ENCODE results near the gene HSD17B8. TPM values are rescaled to one million over a fixed set of nuclear protein-coding genes. Genes with fewer than 3 reads are reported as not detected.

The HSD17B8 gene
- polyA plus RNA-seq, 2 of the 4 experiments (the other 2 are of a cell fraction): 9.5 to 16.5 TPM

GRCh38 chr6:33236852-33237251, 32.4 kb downstream of the HSD17B8 start:
- POLR2A ChIA-PET: no interaction called here
- no peak for ATAC-seq
- no peak overlapping the region for H3K4me3 ChIP-seq
- DNase-seq (ENCODE audit: low read depth in 1 of 2, low spot score in 1 of 2): no peak
- no peaks in the 10 kb centered on the region for H3K4me1 ChIP-seq
- H3K4me2 ChIP-seq: no peak overlapping the region
- no peak for FAIRE-seq
- 65% methylated on average over 6 of the region's 6 CpGs for WGBS (ENCODE audit: missing lambda C conversion rate)
- H3K9me3 ChIP-seq: no peaks in the 10 kb centered on the region
- no peak overlapping the region for H3K27ac ChIP-seq
- no peak for TF ChIP-seq CBX8 (IDR thresholded peaks at IDR 0.05)
- TF ChIP-seq JUNB (IDR thresholded peaks at IDR 0.05): no peak
- no peak for TF ChIP-seq ESRRA (IDR thresholded peaks at IDR 0.05; ENCODE audit: borderline replicate concordance, low read length)
- TF ChIP-seq BCL3 (IDR thresholded peaks at IDR 0.05): no peak
- no peak for TF ChIP-seq SMC3 (IDR thresholded peaks at IDR 0.05)
- TF ChIP-seq, protein P1, sequence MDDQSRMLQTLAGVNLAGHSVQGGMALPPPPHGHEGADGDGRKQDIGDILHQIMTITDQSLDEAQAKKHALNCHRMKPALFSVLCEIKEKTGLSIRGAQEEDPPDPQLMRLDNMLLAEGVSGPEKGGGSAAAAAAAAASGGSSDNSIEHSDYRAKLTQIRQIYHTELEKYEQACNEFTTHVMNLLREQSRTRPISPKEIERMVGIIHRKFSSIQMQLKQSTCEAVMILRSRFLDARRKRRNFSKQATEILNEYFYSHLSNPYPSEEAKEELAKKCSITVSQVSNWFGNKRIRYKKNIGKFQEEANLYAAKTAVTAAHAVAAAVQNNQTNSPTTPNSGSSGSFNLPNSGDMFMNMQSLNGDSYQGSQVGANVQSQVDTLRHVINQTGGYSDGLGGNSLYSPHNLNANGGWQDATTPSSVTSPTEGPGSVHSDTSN (IDR thresholded peaks at IDR 0.05): no peak
- no peak for TF ChIP-seq PHF8 (IDR thresholded peaks at IDR 0.05; ENCODE audit: borderline replicate concordance, low read depth)
- TF ChIP-seq, protein P2, sequence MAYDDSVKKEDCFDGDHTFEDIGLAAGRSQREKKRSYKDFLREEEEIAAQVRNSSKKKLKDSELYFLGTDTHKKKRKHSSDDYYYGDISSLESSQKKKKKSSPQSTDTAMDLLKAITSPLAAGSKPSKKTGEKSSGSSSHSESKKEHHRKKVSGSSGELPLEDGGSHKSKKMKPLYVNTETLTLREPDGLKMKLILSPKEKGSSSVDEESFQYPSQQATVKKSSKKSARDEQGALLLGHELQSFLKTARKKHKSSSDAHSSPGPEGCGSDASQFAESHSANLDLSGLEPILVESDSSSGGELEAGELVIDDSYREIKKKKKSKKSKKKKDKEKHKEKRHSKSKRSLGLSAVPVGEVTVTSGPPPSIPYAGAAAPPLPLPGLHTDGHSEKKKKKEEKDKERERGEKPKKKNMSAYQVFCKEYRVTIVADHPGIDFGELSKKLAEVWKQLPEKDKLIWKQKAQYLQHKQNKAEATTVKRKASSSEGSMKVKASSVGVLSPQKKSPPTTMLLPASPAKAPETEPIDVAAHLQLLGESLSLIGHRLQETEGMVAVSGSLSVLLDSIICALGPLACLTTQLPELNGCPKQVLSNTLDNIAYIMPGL (CRISPR knock-in tag; IDR thresholded peaks at IDR 0.05; ENCODE audit: borderline replicate concordance): no peak
- TF ChIP-seq, protein P3, sequence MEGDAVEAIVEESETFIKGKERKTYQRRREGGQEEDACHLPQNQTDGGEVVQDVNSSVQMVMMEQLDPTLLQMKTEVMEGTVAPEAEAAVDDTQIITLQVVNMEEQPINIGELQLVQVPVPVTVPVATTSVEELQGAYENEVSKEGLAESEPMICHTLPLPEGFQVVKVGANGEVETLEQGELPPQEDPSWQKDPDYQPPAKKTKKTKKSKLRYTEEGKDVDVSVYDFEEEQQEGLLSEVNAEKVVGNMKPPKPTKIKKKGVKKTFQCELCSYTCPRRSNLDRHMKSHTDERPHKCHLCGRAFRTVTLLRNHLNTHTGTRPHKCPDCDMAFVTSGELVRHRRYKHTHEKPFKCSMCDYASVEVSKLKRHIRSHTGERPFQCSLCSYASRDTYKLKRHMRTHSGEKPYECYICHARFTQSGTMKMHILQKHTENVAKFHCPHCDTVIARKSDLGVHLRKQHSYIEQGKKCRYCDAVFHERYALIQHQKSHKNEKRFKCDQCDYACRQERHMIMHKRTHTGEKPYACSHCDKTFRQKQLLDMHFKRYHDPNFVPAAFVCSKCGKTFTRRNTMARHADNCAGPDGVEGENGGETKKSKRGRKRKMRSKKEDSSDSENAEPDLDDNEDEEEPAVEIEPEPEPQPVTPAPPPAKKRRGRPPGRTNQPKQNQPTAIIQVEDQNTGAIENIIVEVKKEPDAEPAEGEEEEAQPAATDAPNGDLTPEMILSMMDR (IDR thresholded peaks at IDR 0.05): no peak
- TF ChIP-seq CHD4 (IDR thresholded peaks at IDR 0.05; ENCODE audit: borderline replicate concordance): no peak
- no peak for TF ChIP-seq ZFP36 (IDR thresholded peaks at IDR 0.05; ENCODE audit: borderline replicate concordance, partially characterized antibody)
- TF ChIP-seq HOXA7 (CRISPR knock-in tag; IDR thresholded peaks at IDR 0.05): no peak
- no peak for TF ChIP-seq MYC (IDR thresholded peaks at IDR 0.05; ENCODE audit: borderline replicate concordance, low read length)
- no peak for TF ChIP-seq ATOH8 (CRISPR knock-in tag; IDR thresholded peaks at IDR 0.05; ENCODE audit: low read depth)
- TF ChIP-seq RARB (CRISPR knock-in tag; IDR thresholded peaks at IDR 0.05): no peak
- TF ChIP-seq RAD21 (conservative IDR thresholded peaks at IDR 0.05 in 1 of 2, IDR thresholded peaks at IDR 0.05 in 1 of 2): no peak
- no peak for TF ChIP-seq BHLHE40 (IDR thresholded peaks at IDR 0.05; ENCODE audit: low read depth, low read length)
- no peak for TF ChIP-seq TFCP2L1 (CRISPR knock-in tag; IDR thresholded peaks at IDR 0.05)
- no peak for TF ChIP-seq TP53 (CRISPR knock-in tag; IDR thresholded peaks at IDR 0.05)
- TF ChIP-seq MAZ (IDR thresholded peaks at IDR 0.05; ENCODE audit: borderline replicate concordance, low read depth, low read length): no peak
- CTCF ChIA-PET: interaction anchor here (0.6 to 7.2 kb wide), 2 partner anchors 11 to 1828 kb away, joined by 3 to 39 read pairs; no protein-coding TSS in a partner anchor

DNA sequence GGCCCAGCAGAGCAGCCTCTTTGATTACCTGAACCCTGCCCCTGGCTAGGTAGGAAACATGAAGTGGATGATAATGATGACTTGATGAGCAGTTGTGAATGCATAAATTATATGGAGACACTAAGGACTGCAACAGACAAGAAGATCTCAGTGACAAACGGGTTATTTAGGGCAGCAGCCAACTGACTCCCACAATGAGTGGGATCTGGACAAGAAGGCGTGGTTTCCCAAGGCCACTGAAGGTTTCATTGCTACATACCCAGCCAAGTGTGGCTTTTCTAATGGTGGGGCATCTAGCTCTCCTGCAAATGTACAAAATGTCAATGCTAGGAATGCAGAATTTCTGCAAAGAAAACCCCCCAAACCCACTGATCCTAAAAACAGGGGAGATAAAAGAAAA, 33.3 kb downstream of the HSD17B8 start:
- Histone ChIP-seq H3K27ac (no peak overlapping the region), H3K4me2 (no peak overlapping the region), H3K4me1 (no peaks in the 10 kb centered on the region), H3K4me3 (no peak overlapping the region), H3K9me3 (no peaks in the 10 kb centered on the region)
- ATAC-seq: no peak
- TF ChIP-seq NPAS2 (CRISPR knock-in tag; IDR thresholded peaks at IDR 0.05; ENCODE audit: borderline replicate concordance) (no peak), FOSL2 (IDR thresholded peaks at IDR 0.05) (no peak), FOSL2 (CRISPR knock-in tag; IDR thresholded peaks at IDR 0.05) (no peak), BHLHE40 (IDR thresholded peaks at IDR 0.05; ENCODE audit: low read depth, low read length) (no peak), EHF (CRISPR knock-in tag; IDR thresholded peaks at IDR 0.05) (no peak), POLR2A (IDR thresholded peaks at IDR 0.05; ENCODE audit: low read length) (no peak), RCOR1 (IDR thresholded peaks at IDR 0.05; ENCODE audit: low read depth, low read length) (no peak), HOXB5 (CRISPR knock-in tag; IDR thresholded peaks at IDR 0.05) (no peak), ELK1 (IDR thresholded peaks at IDR 0.05; ENCODE audit: low read depth, low read length) (no peak), MAFK (IDR thresholded peaks at IDR 0.05; ENCODE audit: partially characterized antibody) (no peak)
- CTCF ChIA-PET: interaction anchor here (1.1 to 3.3 kb wide), 2 partner anchors 11 to 32 kb away, joined by 3 to 22 read pairs; no protein-coding TSS in a partner anchor
- POLR2A ChIA-PET: no interaction called here
- DNase-seq (ENCODE audit: low read depth in 1 of 2, low spot score in 1 of 2): no peak
- no peak for FAIRE-seq
- 26% methylated on average over 2 of the region's 2 CpGs for whole genome bisulfite sequencing (ENCODE audit: missing lambda C conversion rate)
